Stimulated activated CD8-positive, alpha-beta memory T cell treated with anti-CD3 and anti-CD28 coated beads, Interleukin-12 subunit alpha, Interleukin-12 subunit beta, amount 100 ng/mL, for 24 hours (primary cell): Measurements from ENCODE around the gene CXCR3.
"Not testable (repeated sequence)": the region's sequence is repeated elsewhere in the genome, so short reads cannot be mapped to it uniquely, and the experiment has no call there.

ENCODE experiments used
- DNase-seq: peaks from one replicate; pipeline ENCODE4 v3.0.0-alpha.2; 2020; ENCODE audit errors: extremely low read depth

Gene CXCR3

GRCh38 chrX:71611736-71612135 is 6.6 kb downstream of the CXCR3 start:
- DNase-seq, result not testable (repeated sequence)

- no peak for DNase-seq
Observed at GRCh38 chrX:71609095-71609750, 9.1 kb downstream of the CXCR3 start.

GRCh38 chrX:71607488-71607887 is 10.8 kb downstream of the CXCR3 start:
- DNase-seq, result no peak

- no peak for DNase-seq
Observed at GRCh38 chrX:71606536-71607216, 11.6 kb downstream of the CXCR3 start.

- DNase-seq, result no peak
Observed at GRCh38 chrX:71604796-71605568, 13.3 kb downstream of the CXCR3 start.

GRCh38 chrX:71604141-71604540 is 14.2 kb downstream of the CXCR3 start:
- DNase-seq, result no peak

GRCh38 chrX:71603618-71604017 is 14.7 kb downstream of the CXCR3 start:
- DNase-seq, result no peak

- DNase-seq, result no peak
Observed at GRCh38 chrX:71599965-71600364, 18.3 kb downstream of the CXCR3 start.

GRCh38 chrX:71593210-71593609 is 25.1 kb downstream of the CXCR3 start:
- not testable (repeated sequence) for DNase-seq

GRCh38 chrX:71586929-71587328 is 31.4 kb downstream of the CXCR3 start:
- no peak for DNase-seq

- no peak for DNase-seq
Observed at GRCh38 chrX:71581210-71581609, 37.1 kb downstream of the CXCR3 start.

- no peak for DNase-seq
Observed at GRCh38 chrX:71579990-71580380, 38.3 kb downstream of the CXCR3 start.

- DNase-seq, result no peak
Observed at GRCh38 chrX:71579136-71579989, 38.9 kb downstream of the CXCR3 start.

GRCh38 chrX:71578253-71579135 is 39.8 kb downstream of the CXCR3 start, which contains the start of gene GCNA:
Gene GCNA, plus strand, starts transcription at chrX:71578437. Its CDS starts 2,385 bp downstream, at chrX:71580822.
- no peak for DNase-seq

GRCh38 chrX:71577682-71578081 is 40.6 kb downstream of the CXCR3 start:
- DNase-seq, result no peak

GRCh38 chrX:71573590-71573989 is 44.7 kb downstream of the CXCR3 start:
- no peak for DNase-seq

- not testable (repeated sequence) for DNase-seq
Observed at GRCh38 chrX:71571390-71571789, 46.9 kb downstream of the CXCR3 start.
